A673 (cell line): ENCODE data around the gene GALNT13. TPM values are rescaled to one million over a fixed set of nuclear protein-coding genes. Genes with fewer than 3 reads are reported as not detected.

ENCODE experiments used
- BruUV-seq: library from RNA; stranded (reverse); fragments of 400-500 nt; replicated peaks from 2 replicates; lab custom pipeline; 2021; lab: Mats Ljungman, UMichigan
- CTCF ChIA-PET: fragments of 300-600 bp; sonication (Branson Sonifier 250); formaldehyde crosslinking; loops from one replicate; lab custom pipeline; 2022; ENCODE audit warnings: antibody characterized with exemption; lab: Charles Lee
- POLR2A ChIA-PET: fragments of 300-600 bp; sonication (Branson Sonifier 250); formaldehyde crosslinking; loops from one replicate; lab custom pipeline; 2022; ENCODE audit warnings: antibody characterized with exemption; ENCODE audit not compliant: low non-redundant PET; lab: Charles Lee
- DNase-seq: peaks from one replicate; pipeline ENCODE4 v3.0.0-alpha.2; 2015; ENCODE audit warnings: low spot score
- H3K27ac ChIP-seq: fragments of 200-600 bp; sonication (generic); 2 replicates; pipeline ENCODE4 v1.5.1; 2016; ENCODE audit warnings: mixed run types, low read depth, mild to moderate bottlenecking, mixed read lengths, antibody characterized with exemption, low read length; ENCODE audit not compliant: poor library complexity, severe bottlenecking
- H3K27me3 ChIP-seq: fragments of 200-600 bp; sonication (generic); replicated peaks from 2 replicates; pipeline ENCODE4 v1.6.1; 2017; ENCODE audit warnings: mixed run types, low read depth, mild to moderate bottlenecking, mixed read lengths, antibody characterized with exemption, low read length; ENCODE audit not compliant: insufficient read depth, poor library complexity
- H3K36me3 ChIP-seq: fragments of 200-600 bp; sonication (generic); 2 replicates; pipeline ENCODE4 v1.6.1; 2016; ENCODE audit warnings: mixed run types, mild to moderate bottlenecking, mixed read lengths, antibody characterized with exemption, low read length; ENCODE audit not compliant: insufficient read depth, poor library complexity, severe bottlenecking
- H3K4me1 ChIP-seq: fragments of 200-600 bp; sonication (generic); 2 replicates; pipeline ENCODE4 v1.6.1; 2017; ENCODE audit warnings: mixed run types, mild to moderate bottlenecking, mixed read lengths, antibody characterized with exemption, low read length; ENCODE audit not compliant: insufficient read depth, poor library complexity, severe bottlenecking
- H3K4me3 ChIP-seq: fragments of 200-600 bp; sonication (generic); 2 replicates; pipeline ENCODE4 v1.5.1; 2016; ENCODE audit warnings: low read depth, mixed run types, mild to moderate bottlenecking, mixed read lengths, low read length; ENCODE audit not compliant: poor library complexity, severe bottlenecking
- H3K9me3 ChIP-seq: fragments of 200-600 bp; sonication (generic); 2 replicates; pipeline ENCODE4 v1.6.1; 2016; ENCODE audit warnings: mixed run types, low read depth, mild to moderate bottlenecking, mixed read lengths, antibody characterized with exemption, low read length; ENCODE audit not compliant: poor library complexity, severe bottlenecking
- EZH2 ChIP-seq: fragments of 200-600 bp; sonication (generic); IDR thresholded peaks from 2 replicates; pipeline ENCODE4 v1.6.1; 2017; ENCODE audit warnings: borderline replicate concordance, low read depth, mild to moderate bottlenecking, mixed read lengths, antibody characterized with exemption, low read length; ENCODE audit not compliant: poor library complexity, severe bottlenecking
- intact Hi-C: fragments of 100-400 bp; cut with micrococcal nuclease; formaldehyde crosslinking; loops from one replicate; pipeline ENCODE4 v1.10.0; 2022; ENCODE audit not compliant: unreplicated experiment
- total RNA-seq: library from RNA; stranded (reverse); gene quantifications from 2 replicates; pipeline ENCODE4 v1.2.3, GENCODE V29; 2021
- TF ChIP-seq, protein P1 (sequence below): fragments of 300-800, 200-600 bp; sonication (generic); conservative IDR thresholded peaks from 2 replicates; pipeline ENCODE4 v1.5.1; 2017; ENCODE audit warnings: low read depth, mild to moderate bottlenecking, antibody characterized with exemption, low read length, moderate library complexity, mixed read lengths

GALNT13 gene
- total RNA-seq, 1 experiment from 2014 or later: not detected

GRCh38 chr2:153972412-153972811 is 100.7 kb downstream of the GALNT13 start:
- no TSS peak for BruUV-seq
- Histone ChIP-seq H3K27ac (no peak overlapping the region), H3K4me1 (no peaks in the 10 kb centered on the region), H3K27me3 (no peaks in the 10 kb centered on the region), H3K9me3 (no peaks in the 10 kb centered on the region), H3K36me3 (no peaks in the 10 kb centered on the region), H3K4me3 (no peak overlapping the region)
- ChIA-PET POLR2A (no interaction called here), CTCF (no interaction called here)
- no peak for DNase-seq
- intact Hi-C loops: no loop called here
- TF ChIP-seq, protein P1, sequence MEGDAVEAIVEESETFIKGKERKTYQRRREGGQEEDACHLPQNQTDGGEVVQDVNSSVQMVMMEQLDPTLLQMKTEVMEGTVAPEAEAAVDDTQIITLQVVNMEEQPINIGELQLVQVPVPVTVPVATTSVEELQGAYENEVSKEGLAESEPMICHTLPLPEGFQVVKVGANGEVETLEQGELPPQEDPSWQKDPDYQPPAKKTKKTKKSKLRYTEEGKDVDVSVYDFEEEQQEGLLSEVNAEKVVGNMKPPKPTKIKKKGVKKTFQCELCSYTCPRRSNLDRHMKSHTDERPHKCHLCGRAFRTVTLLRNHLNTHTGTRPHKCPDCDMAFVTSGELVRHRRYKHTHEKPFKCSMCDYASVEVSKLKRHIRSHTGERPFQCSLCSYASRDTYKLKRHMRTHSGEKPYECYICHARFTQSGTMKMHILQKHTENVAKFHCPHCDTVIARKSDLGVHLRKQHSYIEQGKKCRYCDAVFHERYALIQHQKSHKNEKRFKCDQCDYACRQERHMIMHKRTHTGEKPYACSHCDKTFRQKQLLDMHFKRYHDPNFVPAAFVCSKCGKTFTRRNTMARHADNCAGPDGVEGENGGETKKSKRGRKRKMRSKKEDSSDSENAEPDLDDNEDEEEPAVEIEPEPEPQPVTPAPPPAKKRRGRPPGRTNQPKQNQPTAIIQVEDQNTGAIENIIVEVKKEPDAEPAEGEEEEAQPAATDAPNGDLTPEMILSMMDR: no peak

- intact Hi-C loops: no loop called here
- Histone ChIP-seq H3K4me1 (no peaks in the 10 kb centered on the region), H3K9me3 (no peaks in the 10 kb centered on the region), H3K27me3 (no peaks in the 10 kb centered on the region), H3K27ac (no peak overlapping the region), H3K36me3 (no peaks in the 10 kb centered on the region), H3K4me3 (no peak overlapping the region)
- peak; percentile 79 for DNase-seq
- ChIA-PET CTCF (no interaction called here), POLR2A (no interaction called here)
- no peak for TF ChIP-seq EZH2
- TF ChIP-seq, protein P1: no peak
- BruUV-seq: no TSS peak
These were observed 114.9 kb downstream of the GALNT13 start for GRCh38 chr2:153986488-153987229.

DNA sequence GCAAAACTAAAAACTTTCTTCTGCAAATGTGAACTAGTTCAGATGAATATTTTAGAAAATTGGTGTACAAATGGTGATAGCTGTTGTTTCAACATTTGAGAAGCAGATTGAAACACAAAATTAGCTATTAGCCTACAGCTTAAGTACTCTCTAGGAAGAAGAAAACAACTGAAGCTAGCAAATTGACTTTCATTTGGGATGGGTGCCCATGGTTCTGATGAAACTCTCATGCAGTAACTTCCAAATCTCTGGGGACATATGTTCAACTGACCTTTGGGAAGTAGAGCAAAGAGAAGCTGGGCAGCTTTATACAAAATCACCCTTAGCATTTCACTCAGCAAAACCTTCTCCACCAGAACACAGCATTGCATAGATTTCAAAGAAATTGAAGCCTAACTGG is 119.0 kb downstream of the GALNT13 start:
- Histone ChIP-seq H3K4me3 (no peak overlapping the region), H3K9me3 (no peaks in the 10 kb centered on the region), H3K4me1 (no peaks in the 10 kb centered on the region), H3K27me3 (no peaks in the 10 kb centered on the region), H3K27ac (no peak overlapping the region), H3K36me3 (no peaks in the 10 kb centered on the region)
- ChIA-PET POLR2A (no interaction called here), CTCF (no interaction called here)
- intact Hi-C loops: no loop called here
- TF ChIP-seq EZH2: no peak
- no TSS peak for BruUV-seq
- DNase-seq: no peak

- Histone ChIP-seq H3K27ac (no peak overlapping the region), H3K36me3 (no peaks in the 10 kb centered on the region), H3K4me1 (no peaks in the 10 kb centered on the region), H3K9me3 (no peaks in the 10 kb centered on the region), H3K27me3 (no peaks in the 10 kb centered on the region), H3K4me3 (no peak overlapping the region)
- intact Hi-C loops: no loop called here
- no TSS peak for BruUV-seq
- TF ChIP-seq EZH2: no peak
- TF ChIP-seq, protein P1: no peak
- no peak for DNase-seq
- CTCF ChIA-PET: no interaction called here
- POLR2A ChIA-PET: no interaction called here
These were observed 141.8 kb downstream of the GALNT13 start for GRCh38 chr2:154013514-154013913.
